PC-3 (cell line): Measurements from ENCODE around the gene IQSEC1. TPM values are rescaled to one million over a fixed set of nuclear protein-coding genes. Genes with fewer than 3 reads are reported as not detected.
A peak's percentile ranks its signal among the peaks of the same experiment; 100 is the strongest.

Source experiments
- ATAC-seq: fragments of 200-7000 bp; cut with Tn5 transposase; 2 replicates; pipeline ENCODE4 v1.9.1; 2020; ENCODE audit warnings: mild to moderate bottlenecking, moderate library complexity
- BruUV-seq: library from RNA; stranded (reverse); fragments of 400-500 nt; replicated peaks from 2 replicates; lab custom pipeline; 2021; lab: Mats Ljungman, UMichigan
- CTCF ChIA-PET: fragments of 300-600 bp; sonication (Branson Sonifier 250); formaldehyde crosslinking; loops from one replicate; lab custom pipeline; 2022; ENCODE audit warnings: antibody characterized with exemption; lab: Charles Lee
- POLR2A ChIA-PET: fragments of 300-600 bp; sonication (Branson Sonifier 250); formaldehyde crosslinking; loops from one replicate; lab custom pipeline; 2022; ENCODE audit warnings: antibody characterized with exemption; ENCODE audit not compliant: unreplicated experiment; lab: Charles Lee
- DNase-seq: peaks from one replicate; pipeline ENCODE4 v3.0.0-alpha.2; 2015
- H2AFZ ChIP-seq: fragments of 300-600 bp; sonication (generic); 2 replicates; pipeline ENCODE4 v1.6.0; 2016; ENCODE audit warnings: antibody characterized with exemption, low read length
- H3F3A ChIP-seq: fragments of 300-600 bp; sonication (generic); one replicate; pipeline ENCODE4 v1.6.0; 2017; ENCODE audit warnings: antibody characterized with exemption, low read length, control low read depth, mild to moderate bottlenecking; ENCODE audit not compliant: unreplicated experiment
- H3K27ac ChIP-seq: fragments of 300-600 bp; sonication (generic); 2 replicates; pipeline ENCODE4 v1.5.1; 2016; ENCODE audit warnings: mild to moderate bottlenecking, low read length
- H3K27me3 ChIP-seq: fragments of 300-600 bp; sonication (generic); 2 replicates; pipeline ENCODE4 v1.6.1; 2016; ENCODE audit warnings: low read length, mixed read lengths
- H3K36me3 ChIP-seq: fragments of 300-600 bp; sonication (generic); 2 replicates; pipeline ENCODE4 v1.6.1; 2016; ENCODE audit warnings: low read depth, mixed run types, low read length, mixed read lengths
- H3K4me1 ChIP-seq: fragments of 300-600 bp; sonication (generic); 2 replicates; pipeline ENCODE4 v1.5.1; 2016; ENCODE audit warnings: low read length; ENCODE audit not compliant: insufficient read depth
- H3K4me2 ChIP-seq: fragments of 300-600 bp; sonication (generic); 2 replicates; pipeline ENCODE4 v1.6.0; 2016; ENCODE audit warnings: low read length
- H3K4me3 ChIP-seq: fragments of 300-600 bp; sonication (generic); 2 replicates; pipeline ENCODE4 v1.5.1; 2016; ENCODE audit warnings: mild to moderate bottlenecking, low read length, mixed read lengths
- H3K79me2 ChIP-seq: fragments of 300-600 bp; sonication (generic); 2 replicates; pipeline ENCODE4 v1.6.1; 2017; ENCODE audit warnings: low read length, mixed read lengths
- H3K9ac ChIP-seq: fragments of 300-600 bp; sonication (generic); 2 replicates; pipeline ENCODE4 v1.6.0; 2016; ENCODE audit warnings: mild to moderate bottlenecking, low read length
- H3K9me2 ChIP-seq: fragments of 300-600 bp; sonication (generic); replicated peaks from 2 replicates; pipeline ENCODE4 v1.6.1; 2016; ENCODE audit warnings: mixed run types, low read length, mixed read lengths
- H3K9me3 ChIP-seq: fragments of 300-600 bp; sonication (generic); 2 replicates; pipeline ENCODE4 v1.6.1; 2016; ENCODE audit warnings: low read length, mixed read lengths
- H4K20me1 ChIP-seq: fragments of 300-600 bp; sonication (generic); 2 replicates; pipeline ENCODE4 v1.6.1; 2016; ENCODE audit warnings: low read length, mixed read lengths
- CTCF ChIP-seq: fragments of 300-600 bp; sonication (generic); conservative IDR thresholded peaks from 2 replicates; pipeline ENCODE4 v1.5.1; 2017; ENCODE audit warnings: antibody characterized with exemption, low read depth, mild to moderate bottlenecking, low read length
- EZH2 ChIP-seq: fragments of 300-600 bp; sonication (generic); IDR thresholded peaks from one replicate; pipeline ENCODE4 v1.6.1; 2017; ENCODE audit warnings: antibody characterized with exemption, mild to moderate bottlenecking, low read length; ENCODE audit not compliant: unreplicated experiment
- EZH2phosphoT487 ChIP-seq: fragments of 300-600 bp; sonication (generic); IDR thresholded peaks from 2 replicates; pipeline ENCODE4 v1.6.1; 2018; ENCODE audit warnings: mild to moderate bottlenecking, antibody characterized with exemption, low read length, borderline replicate concordance
- intact Hi-C: fragments of 100-400 bp; cut with micrococcal nuclease; formaldehyde crosslinking; loops from 2 replicates; pipeline ENCODE4 v1.9.0; 2023
- total RNA-seq: library from RNA; depleted of rRNA; stranded (reverse); fragments of >200 nt; gene quantifications from 2 replicates; pipeline ENCODE4 v1.2.3, GENCODE V29; 2014

IQSEC1 gene
- total RNA-seq, 1 experiment from 2014 or later, result 37.9 TPM

- no peak for TF ChIP-seq CTCF
- no peak for TF ChIP-seq EZH2
- TF ChIP-seq EZH2phosphoT487, result no peak
- ChIA-PET CTCF (no interaction called here), POLR2A (no interaction called here)
- Histone ChIP-seq H3K4me3 (no peak overlapping the region), H3K9ac (no peak overlapping the region), H3K36me3 (no peaks in the 10 kb centered on the region), H3K4me2 (no peak overlapping the region), H3F3A (no peaks in the 10 kb centered on the region), H3K9me2 (no peaks in the 10 kb centered on the region), H3K79me2 (no peaks in the 10 kb centered on the region), H3K27ac (no peak overlapping the region), H2AFZ (no peak overlapping the region), H4K20me1 (no peaks in the 10 kb centered on the region), H3K27me3 (no peaks in the 10 kb centered on the region), H3K9me3 (no peaks in the 10 kb centered on the region), H3K4me1 (peaks cover 14% of the 10 kb centered on the region)
- DNase-seq, result no peak
- intact Hi-C loops, result no loop called here
- no peak for ATAC-seq
- no TSS peak for BruUV-seq
Measured at GRCh38 chr3:13064964-13065363, 8.3 kb downstream of the IQSEC1 start.

DNA sequence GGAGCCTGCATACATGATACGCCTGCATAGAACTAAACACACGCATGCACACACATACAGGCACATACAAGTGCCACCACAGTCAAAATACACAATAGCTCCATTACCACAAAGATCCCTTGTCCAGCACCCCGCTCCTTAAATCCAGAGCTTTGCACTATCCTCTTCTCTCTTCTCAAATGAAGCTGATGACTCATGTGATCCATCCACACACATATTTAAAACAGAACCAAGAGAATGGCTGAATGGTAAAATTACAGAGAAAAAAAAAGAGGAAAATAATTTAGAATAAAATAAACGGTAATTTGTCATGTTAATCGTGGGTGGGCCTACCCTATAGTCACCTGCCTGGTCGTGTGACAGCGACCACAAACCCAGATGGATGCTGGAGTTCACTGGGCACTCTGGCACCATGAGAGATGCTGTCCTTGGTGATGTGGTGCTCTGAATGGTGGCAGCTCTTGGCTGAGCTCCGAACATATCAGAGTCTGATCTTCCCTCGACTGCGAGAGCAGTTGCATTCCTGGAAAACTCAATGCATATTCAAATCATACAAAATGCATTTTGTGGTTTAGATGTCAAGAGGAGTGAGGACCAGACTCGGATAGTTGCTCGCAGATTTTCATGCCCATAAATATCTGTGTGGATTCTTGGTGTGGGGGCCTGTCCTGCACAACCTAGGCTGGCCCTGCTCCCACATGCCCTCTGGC, 8.9 kb downstream of the IQSEC1 start:
- Histone ChIP-seq H3K27me3 (no peaks in the 10 kb centered on the region), H3F3A (no peaks in the 10 kb centered on the region), H3K9ac (no peak overlapping the region), H3K27ac (no peak overlapping the region), H3K9me2 (no peaks in the 10 kb centered on the region), H2AFZ (no peak overlapping the region), H4K20me1 (no peaks in the 10 kb centered on the region), H3K4me1 (peaks cover 14% of the 10 kb centered on the region), H3K4me3 (no peak overlapping the region), H3K79me2 (no peaks in the 10 kb centered on the region), H3K4me2 (no peak overlapping the region), H3K36me3 (no peaks in the 10 kb centered on the region), H3K9me3 (no peaks in the 10 kb centered on the region)
- ATAC-seq (no peak), DNase-seq (no peak)
- POLR2A ChIA-PET, result no interaction called here
- CTCF ChIA-PET, result no interaction called here
- intact Hi-C loops, result no loop called here
- TF ChIP-seq EZH2 (no peak), EZH2phosphoT487 (no peak), CTCF (no peak)
- BruUV-seq, result no TSS peak

DNA sequence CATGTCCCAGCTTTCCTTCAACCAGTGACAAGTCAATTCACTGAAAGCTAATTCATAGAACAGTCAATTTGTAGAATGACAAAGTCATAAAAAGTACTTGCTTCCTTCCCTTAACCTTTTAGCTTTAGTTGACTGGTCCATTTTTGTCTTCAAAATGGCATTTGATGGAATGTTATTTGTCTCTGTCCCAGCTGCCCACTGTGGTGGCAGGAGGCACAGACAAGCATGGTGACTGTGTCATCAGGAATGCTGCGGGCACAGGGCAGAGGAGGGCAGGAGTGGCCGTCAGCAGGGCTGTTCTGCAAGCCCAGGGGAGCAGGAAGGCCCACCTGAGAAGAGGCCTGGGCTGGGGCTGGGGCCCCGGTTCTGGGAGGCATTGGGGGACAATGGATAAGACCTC, 10.0 kb downstream of the IQSEC1 start:
- no peaks in the 10 kb centered on the region for H3K27me3 ChIP-seq
- CTCF ChIA-PET, result no interaction called here

More for the DNA sequence above, 10.0 kb downstream of the IQSEC1 start:
- H3K27ac ChIP-seq, result no peak overlapping the region
- no peak overlapping the region for H3K4me3 ChIP-seq
- H3K79me2 ChIP-seq, result no peaks in the 10 kb centered on the region
- H3K9ac ChIP-seq, result no peak overlapping the region
- H2AFZ ChIP-seq, result no peak overlapping the region
- no peaks in the 10 kb centered on the region for H3K9me2 ChIP-seq
- POLR2A ChIA-PET, result interaction anchor here (0.6 kb wide), 1 partner anchor 219 kb away, joined by 4 read pairs; no protein-coding TSS in a partner anchor
- peaks cover 14% of the 10 kb centered on the region for H3K4me1 ChIP-seq
- no peaks in the 10 kb centered on the region for H3K9me3 ChIP-seq
- no peaks in the 10 kb centered on the region for H4K20me1 ChIP-seq
- H3K36me3 ChIP-seq, result no peaks in the 10 kb centered on the region
- intact Hi-C loops, result no loop called here
- TF ChIP-seq EZH2 (no peak), EZH2phosphoT487 (no peak), CTCF (no peak)
- DNase-seq, result peak; percentile 69
- H3K4me2 ChIP-seq, result no peak overlapping the region; the same call in 1 of the 2 replicates
- no TSS peak for BruUV-seq
- peak; percentile 81 for ATAC-seq
- no peaks in the 10 kb centered on the region for H3F3A ChIP-seq
